ENCODE data around the gene PLA2G10. TPM values are rescaled to one million over a fixed set of nuclear protein-coding genes. Genes with fewer than 3 reads are reported as not detected.
"Not testable (repeated sequence)": the region's sequence is repeated elsewhere in the genome, so short reads cannot be mapped to it uniquely, and the experiment has no call there.

Gene PLA2G10
- not detected in 2 replicates for total RNA-seq (2014; rRNA removed; shearing (Covaris generic); ENCODE audit: low replicate concordance)

GRCh38 chr16:14694129-14694528, at the start of gene PLA2G10:
Gene PLA2G10 (minus strand): TSS chr16:14694308. CDS start chr16:14694229, 79 bp downstream.
- in situ Hi-C loops (cut with HindIII; ENCODE audit: low pct_unique_long_range_greater_than_20kb, low sequenced_read_pairs); DNase-seq (ENCODE audit: low read depth): not testable (repeated sequence)

DNA sequence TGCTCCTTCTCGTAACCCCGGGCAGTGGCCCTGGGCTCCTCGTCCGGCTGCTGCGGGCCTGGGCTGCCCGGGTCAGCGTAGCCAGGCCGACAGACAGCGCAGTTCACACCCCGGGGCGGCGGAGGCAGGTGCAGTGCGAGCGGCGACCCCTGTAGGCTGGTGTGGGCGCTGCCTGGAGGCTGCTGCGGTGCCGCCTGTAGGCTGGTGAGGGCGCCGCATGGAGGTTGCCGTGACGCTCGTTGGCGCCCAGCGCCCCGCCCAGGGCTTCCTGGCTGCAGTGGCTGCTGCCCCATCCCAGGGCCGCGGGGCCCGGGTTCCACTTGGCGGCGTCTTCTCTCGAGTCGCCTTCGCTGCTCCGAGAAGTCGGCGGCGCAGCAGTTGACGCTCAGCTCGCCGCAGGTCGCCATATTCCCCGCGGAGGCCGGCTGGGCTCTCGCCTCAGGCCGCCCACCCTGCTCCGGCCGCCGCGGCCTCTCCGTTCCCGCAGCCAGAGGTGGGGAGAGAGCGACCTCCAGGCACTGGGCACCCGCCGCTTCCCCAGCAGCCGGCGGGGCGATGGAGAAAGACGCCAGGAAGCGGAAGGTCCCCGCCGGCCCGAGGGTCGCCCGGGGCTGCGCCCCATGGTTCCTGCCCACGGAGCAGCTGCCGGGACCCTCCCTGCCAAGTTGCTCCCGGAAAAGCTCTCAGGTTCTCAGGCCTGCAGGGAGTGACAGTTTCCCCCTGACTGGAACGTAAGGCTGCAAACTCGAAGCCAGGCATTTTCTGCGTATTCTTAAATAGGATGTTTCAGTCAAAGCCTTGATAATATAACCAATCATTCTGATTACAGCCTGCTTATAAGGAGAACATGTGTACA, 48.4 kb upstream of the PLA2G10 start, which contains the start of gene NPIPA2:
Gene NPIPA2 (plus strand): TSS at position 261 of the 856 bp plus-strand sequence. CDS start 5,533 bp downstream, outside the sequence.
- in situ Hi-C loops (cut with HindIII; ENCODE audit: low pct_unique_long_range_greater_than_20kb, low sequenced_read_pairs), result not testable (repeated sequence)

DNA sequence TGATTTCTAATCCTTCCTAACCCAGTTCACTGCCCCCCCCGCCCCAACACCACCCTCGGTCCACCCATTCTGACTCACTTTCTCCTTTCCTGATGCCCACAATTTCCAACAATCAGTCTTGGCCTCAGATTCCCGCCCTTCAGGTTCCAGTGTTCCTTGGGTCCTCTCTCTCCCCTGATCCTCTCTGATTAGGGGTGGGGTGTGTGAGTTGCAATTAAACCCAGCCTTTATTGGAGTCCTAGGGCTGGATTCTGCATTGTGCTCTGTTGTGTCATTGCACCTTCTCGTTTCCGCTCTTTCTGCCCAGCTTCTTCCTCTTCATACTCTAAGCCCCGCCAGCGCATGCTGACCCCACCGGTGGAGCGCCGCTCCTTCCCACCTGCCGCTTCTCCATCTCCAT, 47.7 kb upstream of the PLA2G10 start:
- in situ Hi-C loops (cut with HindIII; ENCODE audit: low pct_unique_long_range_greater_than_20kb, low sequenced_read_pairs); DNase-seq (ENCODE audit: low read depth): not testable (repeated sequence)

More for the DNA sequence above, 48.4 kb upstream of the PLA2G10 start, which contains the start of gene NPIPA2:
- not testable (repeated sequence) for DNase-seq (ENCODE audit: low read depth)

DNA sequence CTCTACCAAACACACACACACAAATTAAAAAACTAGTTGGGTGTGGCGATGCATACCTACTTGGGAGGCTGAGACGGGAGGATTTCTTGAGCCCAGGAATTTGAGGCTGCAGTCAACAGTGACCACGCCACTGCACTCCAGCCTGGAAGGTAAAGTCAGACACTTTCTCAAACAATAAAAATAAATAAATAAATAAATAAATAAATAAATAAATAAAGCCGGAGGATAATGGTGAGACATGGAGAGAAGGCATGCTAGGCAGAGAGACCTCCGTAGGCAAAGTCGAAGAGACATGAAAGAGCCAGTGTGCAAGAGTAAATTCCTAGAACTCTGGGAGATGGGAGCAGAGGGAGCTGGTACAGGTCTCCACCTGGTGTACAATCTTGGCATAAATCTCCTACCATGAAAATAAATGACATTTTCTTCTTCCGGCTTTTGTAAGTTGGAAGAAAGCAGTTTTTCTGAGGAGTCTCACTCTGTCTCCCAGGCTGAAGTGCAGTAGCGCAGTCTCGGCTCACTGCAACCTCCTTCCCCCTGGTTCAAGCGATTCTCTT, 46.8 kb upstream of the PLA2G10 start:
- DNase-seq (ENCODE audit: low read depth); in situ Hi-C loops (cut with HindIII; ENCODE audit: low pct_unique_long_range_greater_than_20kb, low sequenced_read_pairs): not testable (repeated sequence)

DNA sequence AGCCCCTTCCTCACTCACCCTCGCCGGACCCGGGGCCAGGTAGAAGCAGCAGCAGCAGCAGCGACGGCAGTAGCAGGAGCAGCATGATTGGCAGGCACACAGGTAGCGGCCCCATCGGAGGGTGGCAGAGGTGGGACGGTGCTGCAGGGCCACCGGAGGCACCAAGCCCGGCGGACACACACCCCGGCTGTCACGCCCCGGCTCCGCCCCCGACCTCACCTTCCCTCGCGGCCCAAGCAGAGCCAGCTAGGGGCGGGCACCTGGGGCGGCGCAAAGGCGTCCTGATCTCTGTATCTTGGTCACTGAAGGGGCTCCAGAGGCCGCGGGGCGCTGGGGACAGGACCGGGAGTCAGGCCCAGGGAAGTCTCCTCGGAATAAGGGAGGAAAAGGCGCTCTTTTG, 39.1 kb upstream of the PLA2G10 start:
- in situ Hi-C loops (cut with HindIII; ENCODE audit: low pct_unique_long_range_greater_than_20kb, low sequenced_read_pairs); DNase-seq (ENCODE audit: low read depth): not testable (repeated sequence)

DNA sequence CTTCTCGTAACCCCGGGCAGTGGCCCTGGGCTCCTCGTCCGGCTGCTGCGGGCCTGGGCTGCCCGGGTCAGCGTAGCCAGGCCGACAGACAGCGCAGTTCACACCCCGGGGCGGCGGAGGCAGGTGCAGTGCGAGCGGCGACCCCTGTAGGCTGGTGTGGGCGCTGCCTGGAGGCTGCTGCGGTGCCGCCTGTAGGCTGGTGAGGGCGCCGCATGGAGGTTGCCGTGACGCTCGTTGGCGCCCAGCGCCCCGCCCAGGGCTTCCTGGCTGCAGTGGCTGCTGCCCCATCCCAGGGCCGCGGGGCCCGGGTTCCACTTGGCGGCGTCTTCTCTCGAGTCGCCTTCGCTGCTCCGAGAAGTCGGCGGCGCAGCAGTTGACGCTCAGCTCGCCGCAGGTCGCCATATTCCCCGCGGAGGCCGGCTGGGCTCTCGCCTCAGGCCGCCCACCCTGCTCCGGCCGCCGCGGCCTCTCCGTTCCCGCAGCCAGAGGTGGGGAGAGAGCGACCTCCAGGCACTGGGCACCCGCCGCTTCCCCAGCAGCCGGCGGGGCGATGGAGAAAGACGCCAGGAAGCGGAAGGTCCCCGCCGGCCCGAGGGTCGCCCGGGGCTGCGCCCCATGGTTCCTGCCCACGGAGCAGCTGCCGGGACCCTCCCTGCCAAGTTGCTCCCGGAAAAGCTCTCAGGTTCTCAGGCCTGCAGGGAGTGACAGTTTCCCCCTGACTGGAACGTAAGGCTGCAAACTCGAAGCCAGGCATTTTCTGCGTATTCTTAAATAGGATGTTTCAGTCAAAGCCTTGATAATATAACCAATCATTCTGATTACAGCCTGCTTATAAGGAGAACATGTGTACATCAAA, 9.3 kb upstream of the PLA2G10 start, which contains the start of gene NPIPA3:
Gene NPIPA3 (plus strand): TSS at position 256 of the 856 bp plus-strand sequence. CDS start 5,533 bp downstream, outside the sequence.
- in situ Hi-C loops (cut with HindIII; ENCODE audit: low pct_unique_long_range_greater_than_20kb, low sequenced_read_pairs); DNase-seq (ENCODE audit: low read depth): not testable (repeated sequence)

- DNase-seq (ENCODE audit: low read depth); in situ Hi-C loops (cut with HindIII; ENCODE audit: low pct_unique_long_range_greater_than_20kb, low sequenced_read_pairs): not testable (repeated sequence)
Observed at GRCh38 chr16:14702672-14703071, 8.6 kb upstream of the PLA2G10 start.

- DNase-seq (ENCODE audit: low read depth); in situ Hi-C loops (cut with HindIII; ENCODE audit: low pct_unique_long_range_greater_than_20kb, low sequenced_read_pairs): not testable (repeated sequence)
Observed at GRCh38 chr16:14701859-14702258, 7.8 kb upstream of the PLA2G10 start.

DNA sequence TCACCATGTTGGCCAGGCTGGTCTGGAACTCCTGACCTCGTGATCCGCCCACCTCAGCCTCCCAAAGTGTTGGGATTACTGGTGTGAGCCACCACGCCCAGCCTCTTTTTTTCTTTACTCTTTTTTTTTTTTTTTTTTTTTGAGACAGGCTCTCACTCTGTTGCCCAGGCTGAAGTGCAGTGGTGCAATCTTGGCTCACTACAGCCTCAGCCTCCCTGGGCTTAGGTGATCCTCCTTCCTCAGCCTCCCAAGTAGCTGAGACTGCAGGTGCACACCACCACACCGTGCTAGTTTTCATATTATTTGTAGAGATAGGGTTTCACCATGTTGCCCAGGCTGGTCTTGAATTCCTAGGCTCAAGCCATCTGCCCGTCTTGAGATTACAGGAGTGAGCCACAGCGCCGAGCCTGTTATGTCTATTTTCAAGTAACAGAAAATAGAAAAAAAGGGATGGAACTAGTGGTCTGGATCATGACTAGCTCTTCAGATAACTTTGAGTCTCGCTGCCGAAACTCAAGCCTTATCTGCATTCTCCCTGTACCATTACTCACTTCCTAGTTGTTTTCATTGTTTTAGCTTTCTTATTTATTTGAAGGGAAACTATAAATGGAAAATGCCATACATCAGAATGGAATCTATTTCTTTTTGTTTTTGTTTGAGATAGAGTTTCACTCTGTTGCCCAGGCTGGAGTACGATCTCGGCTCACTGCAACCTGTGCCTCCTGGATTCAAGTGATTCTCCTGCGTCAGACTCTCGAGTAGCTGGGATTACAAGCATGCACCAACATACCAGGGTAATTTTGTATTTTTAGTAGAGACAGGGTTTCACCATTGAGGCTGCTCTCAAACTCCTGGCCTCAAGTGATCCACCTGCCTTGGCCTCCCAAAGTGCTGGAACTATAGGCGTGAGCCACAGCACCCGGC, 8.0 kb downstream of the PLA2G10 start:
- DNase-seq (ENCODE audit: low read depth); in situ Hi-C loops (cut with HindIII; ENCODE audit: low pct_unique_long_range_greater_than_20kb, low sequenced_read_pairs): not testable (repeated sequence)

- no peak for DNase-seq (ENCODE audit: low read depth)
- in situ Hi-C loops (cut with HindIII; ENCODE audit: low pct_unique_long_range_greater_than_20kb, low sequenced_read_pairs), result no loop called here
Observed at GRCh38 chr16:14682121-14682520, 12.0 kb downstream of the PLA2G10 start.

- in situ Hi-C loops (cut with HindIII; ENCODE audit: low pct_unique_long_range_greater_than_20kb, low sequenced_read_pairs), result no loop called here
- no peak for DNase-seq (ENCODE audit: low read depth)
Observed at GRCh38 chr16:14681115-14681514, 13.0 kb downstream of the PLA2G10 start.

DNA sequence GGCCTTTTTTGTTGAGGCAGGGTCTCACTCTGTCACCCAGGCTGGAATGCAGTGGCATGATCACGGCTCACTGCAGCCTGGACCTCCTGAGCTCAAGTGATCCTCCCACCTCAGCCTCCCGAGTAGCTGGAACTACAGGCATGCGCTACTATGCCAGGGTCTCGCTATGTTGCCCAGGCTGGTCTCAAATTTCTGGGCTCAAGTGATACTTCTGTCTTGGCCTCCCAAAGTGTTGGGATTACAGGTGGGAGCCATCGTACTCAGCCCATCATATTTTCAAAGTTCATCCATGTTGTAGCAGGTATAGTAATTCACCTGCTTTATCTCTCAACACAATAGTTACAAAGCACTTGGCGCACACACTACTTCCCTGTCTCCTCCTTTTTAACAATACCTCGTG, 13.7 kb downstream of the PLA2G10 start:
- DNase-seq (ENCODE audit: low read depth); in situ Hi-C loops (cut with HindIII; ENCODE audit: low pct_unique_long_range_greater_than_20kb, low sequenced_read_pairs): not testable (repeated sequence)

DNA sequence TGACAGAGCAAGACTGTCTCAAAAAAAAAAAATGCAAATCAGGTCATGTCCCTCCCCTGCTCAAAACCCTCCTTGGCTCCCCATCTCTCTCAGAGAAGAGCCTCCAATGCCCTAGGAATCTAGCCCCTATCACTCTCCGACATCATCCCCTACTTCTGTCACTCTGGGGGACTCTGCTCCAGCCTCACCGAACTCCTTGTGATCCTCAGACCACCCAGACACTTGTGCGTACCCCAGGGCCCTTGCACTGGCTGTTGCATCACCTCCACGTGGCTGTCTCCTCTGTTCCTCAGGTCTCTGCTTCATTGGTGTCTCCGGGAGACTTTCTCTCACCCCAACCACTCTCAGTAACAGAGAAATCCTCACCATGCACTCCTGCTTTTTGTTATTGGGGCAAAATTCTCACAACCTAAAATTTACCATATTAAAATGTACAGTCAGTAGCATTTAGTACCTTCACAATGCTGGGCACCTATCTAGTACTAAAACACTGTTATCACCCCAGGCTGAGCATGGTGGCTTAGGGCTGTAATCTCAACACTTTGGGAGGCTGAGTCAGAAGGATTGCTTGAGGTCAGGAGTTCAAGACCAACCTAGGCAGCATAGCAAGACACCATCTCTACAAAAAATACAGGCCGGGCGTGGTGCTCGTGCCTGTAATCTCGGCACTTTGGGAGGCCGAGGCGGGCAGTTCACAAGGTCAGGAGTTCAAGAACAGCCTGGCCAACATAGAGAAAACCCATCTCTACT, 15.2 kb downstream of the PLA2G10 start:
- DNase-seq (ENCODE audit: low read depth), result no peak
- in situ Hi-C loops (cut with HindIII; ENCODE audit: low pct_unique_long_range_greater_than_20kb, low sequenced_read_pairs), result no loop called here

DNA sequence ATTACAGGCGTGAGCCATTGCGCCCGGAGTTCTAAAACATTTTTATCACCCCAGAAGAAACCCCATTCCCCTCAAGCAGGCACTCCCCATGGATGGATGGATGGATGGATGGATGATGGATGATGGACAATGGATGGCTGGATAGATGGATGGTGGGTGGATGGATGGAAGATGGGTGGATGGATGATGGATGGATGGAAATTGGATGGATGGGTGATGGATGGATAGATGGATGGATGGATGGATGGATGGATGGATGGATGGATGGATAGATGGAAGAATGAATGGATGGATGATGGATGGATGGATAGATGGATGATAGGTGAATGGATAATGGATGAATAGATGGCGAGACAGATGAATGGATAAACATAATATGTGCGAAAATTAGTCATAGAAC, 16.5 kb downstream of the PLA2G10 start:
- no peak for DNase-seq (ENCODE audit: low read depth)
- in situ Hi-C loops (cut with HindIII; ENCODE audit: low pct_unique_long_range_greater_than_20kb, low sequenced_read_pairs), result no loop called here

GRCh38 chr16:14676633-14677032, 17.5 kb downstream of the PLA2G10 start:
- no peak for DNase-seq (ENCODE audit: low read depth)
- in situ Hi-C loops (cut with HindIII; ENCODE audit: low pct_unique_long_range_greater_than_20kb, low sequenced_read_pairs), result no loop called here

DNA sequence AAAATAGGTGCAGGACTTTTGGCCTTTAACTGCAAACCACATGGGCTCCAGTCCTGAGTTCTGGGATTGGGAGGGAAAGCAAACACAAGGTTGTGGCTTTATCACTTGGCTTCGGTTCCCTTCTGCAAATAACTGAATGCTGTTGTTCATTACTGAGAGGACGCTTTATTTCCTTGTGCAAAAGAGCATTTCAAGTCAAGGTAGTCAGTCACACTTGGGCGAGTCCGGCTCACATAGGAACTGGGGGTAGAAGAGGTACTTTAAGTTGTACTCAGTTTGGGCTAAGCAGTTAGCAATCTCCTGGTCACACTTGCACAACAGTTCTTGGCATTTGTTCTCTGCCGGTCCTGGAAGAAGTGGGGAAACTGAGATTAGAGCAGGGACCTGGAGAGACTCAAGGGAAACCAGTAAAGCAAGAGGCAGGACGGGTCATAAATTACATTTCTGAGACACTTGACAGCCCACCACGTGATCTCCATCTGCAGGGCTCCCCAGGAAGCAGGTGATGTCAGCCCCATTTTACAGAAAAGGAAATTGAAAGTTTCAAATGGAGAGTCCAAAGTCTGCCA, 21.6 kb downstream of the PLA2G10 start:
- in situ Hi-C loops (cut with HindIII; ENCODE audit: low pct_unique_long_range_greater_than_20kb, low sequenced_read_pairs), result no loop called here

More for the DNA sequence above, 21.6 kb downstream of the PLA2G10 start:
- DNase-seq (ENCODE audit: low read depth), result peak; percentile 46
